Endothelial cell of umbilical vein (primary cell): ENCODE measurements around the gene MYD88. TPM values are rescaled to one million over a fixed set of nuclear protein-coding genes. Genes with fewer than 3 reads are reported as not detected.

ENCODE experiments used
- BruUV-seq: library from RNA; stranded (reverse); fragments of 400-500 nt; replicated peaks from 2 replicates; lab custom pipeline; 2021; lab: Mats Ljungman, UMichigan
- CTCF ChIA-PET: fragments of 300-600, 350-600 bp; sonication (Branson Sonifier 250); formaldehyde crosslinking; loops from one replicate; lab custom pipeline; 2021; ENCODE audit warnings: antibody characterized with exemption, inconsistent platforms; lab: Charles Lee
- POLR2A ChIA-PET: fragments of 300-600, 350-600 bp; sonication (Branson Sonifier 250); formaldehyde crosslinking; loops from one replicate; lab custom pipeline; 2021; ENCODE audit warnings: antibody characterized with exemption, inconsistent platforms; lab: Charles Lee
- DNase-seq: peaks from one replicate; pipeline ENCODE4 v3.0.0-alpha.2; 2011; ENCODE audit warnings: low read depth, low spot score
- FAIRE-seq: peaks from 2 replicates; lab custom pipeline; 2011; peaks lifted over from hg19 to GRCh38; lab: Jason Lieb, UNC
- H2AFZ ChIP-seq: 2 replicates; pipeline ENCODE4 v1.6.0; 2012; ENCODE audit warnings: low read depth, low read length, control low read depth, inconsistent platforms
- H3K27ac ChIP-seq: 2 replicates; pipeline ENCODE4 v1.5.1; 2011; ENCODE audit warnings: low read depth, mild to moderate bottlenecking, control low read depth, low read length, moderate library complexity; ENCODE audit not compliant: insufficient read depth
- H3K27me3 ChIP-seq, 2 experiments: 2 replicates each; pipeline versions ENCODE4 v1.6.0 to v1.6.1; 2011; ENCODE audit warnings: low read length in 2 of 2, mixed read lengths in 1 of 2; ENCODE audit not compliant: control insufficient read depth in 2 of 2, insufficient read depth in 2 of 2
- H3K36me3 ChIP-seq, 2 experiments: 2 replicates in 1 of 2; 3 replicates in 1 of 2; pipeline ENCODE4 v1.5.1; 2011; ENCODE audit warnings: low read length in 2 of 2, mild to moderate bottlenecking in 1 of 2, moderate library complexity in 1 of 2; ENCODE audit not compliant: control insufficient read depth in 2 of 2, insufficient read depth in 2 of 2; ENCODE audit errors: extremely low read depth in 1 of 2
- H3K4me1 ChIP-seq: 3 replicates; pipeline ENCODE4 v1.5.1; 2011; ENCODE audit warnings: mild to moderate bottlenecking, low read length; ENCODE audit not compliant: control insufficient read depth, insufficient read depth; ENCODE audit errors: extremely low read depth
- H3K4me2 ChIP-seq: 2 replicates; pipeline ENCODE4 v1.6.1; 2011; ENCODE audit warnings: low read length, control low read depth, mixed read lengths; ENCODE audit not compliant: insufficient read depth
- H3K4me3 ChIP-seq, 3 experiments: fragments of 200-600 bp in 1 of 3; sonication (generic), shearing (Covaris generic) in 1 of 3; replicated peaks in 1 of 3; 2 replicates each; pipeline ENCODE4 v1.5.1; 2011 to 2016; ENCODE audit warnings: control low read depth in 3 of 3, low read length in 3 of 3, mild to moderate bottlenecking in 2 of 3, inconsistent platforms in 1 of 3, low read depth in 1 of 3, moderate library complexity in 1 of 3; ENCODE audit not compliant: insufficient read depth in 1 of 3
- H3K79me2 ChIP-seq: 2 replicates; pipeline ENCODE4 v1.6.0; 2012; ENCODE audit warnings: low read length, inconsistent platforms; ENCODE audit not compliant: control insufficient read depth, insufficient read depth
- H3K9ac ChIP-seq: replicated peaks from 2 replicates; pipeline ENCODE3; 2011; ENCODE audit warnings: low read length, control low read depth; ENCODE audit not compliant: insufficient read depth; ENCODE audit errors: extremely low read depth
- H3K9me1 ChIP-seq: replicated peaks from 3 replicates; pipeline ENCODE4 v1.6.0; 2011; ENCODE audit warnings: mild to moderate bottlenecking, low read length; ENCODE audit not compliant: control insufficient read depth, insufficient read depth; ENCODE audit errors: extremely low read depth
- H3K9me3 ChIP-seq: replicated peaks from 2 replicates; pipeline ENCODE4 v1.5.1; 2012; ENCODE audit warnings: low read length, inconsistent platforms; ENCODE audit not compliant: control insufficient read depth, insufficient read depth
- H4K20me1 ChIP-seq: replicated peaks from 2 replicates; pipeline ENCODE3; 2011; ENCODE audit warnings: mild to moderate bottlenecking, low read length; ENCODE audit not compliant: control insufficient read depth, insufficient read depth; ENCODE audit errors: extremely low read depth
- CTCF ChIP-seq, 2 donors: IDR thresholded peaks; 1 replicate in 1 of 2; 2 replicates in 1 of 2; pipeline ENCODE4 v1.5.1; 2011; ENCODE audit warnings: low read length in 2 of 2, mild to moderate bottlenecking in 2 of 2, moderate library complexity in 2 of 2, control low read depth in 1 of 2, inconsistent platforms in 1 of 2, low read depth in 1 of 2; ENCODE audit not compliant: insufficient read depth in 1 of 2; ENCODE audit errors: extremely low read depth in 1 of 2
- EZH2 ChIP-seq: IDR thresholded peaks from 2 replicates; pipeline ENCODE4 v1.6.1; 2012; ENCODE audit warnings: borderline replicate concordance, low read depth, mild to moderate bottlenecking, moderate library complexity, low read length, inconsistent platforms; ENCODE audit not compliant: severe bottlenecking
- FOS ChIP-seq: IDR thresholded peaks from 2 replicates; pipeline ENCODE4 v1.6.1; 2011; ENCODE audit warnings: mild to moderate bottlenecking, low read length, moderate library complexity, borderline replicate concordance; ENCODE audit not compliant: insufficient read depth
- GATA2 ChIP-seq: IDR thresholded peaks from 2 replicates; pipeline ENCODE4 v1.7.0; 2011; ENCODE audit warnings: low read depth, mild to moderate bottlenecking, moderate library complexity, mixed read lengths, low read length; ENCODE audit not compliant: insufficient read length, insufficient read depth
- JUN ChIP-seq: IDR thresholded peaks from 2 replicates; pipeline ENCODE4 v1.6.1; 2011; ENCODE audit warnings: borderline replicate concordance, low read depth; ENCODE audit not compliant: insufficient read length, insufficient read depth
- MYC ChIP-seq: IDR thresholded peaks from one replicate; pipeline ENCODE4 v1.6.1; 2011; ENCODE audit warnings: mild to moderate bottlenecking, low read depth, low read length
- POLR2A ChIP-seq: IDR thresholded peaks from 2 replicates; pipeline ENCODE4 v1.6.1; 2012; ENCODE audit warnings: low read depth, mild to moderate bottlenecking, control low read depth, low read length
- POLR2AphosphoS5 ChIP-seq: IDR thresholded peaks from 2 replicates; pipeline ENCODE4 v1.6.1; 2012; ENCODE audit warnings: low read depth, mild to moderate bottlenecking, control low read depth, low read length, moderate library complexity; ENCODE audit not compliant: insufficient read depth
- dilution Hi-C: fragments of 300-500 bp; cut with MboI; formaldehyde crosslinking; loops from one replicate; pipeline ENCODE4 v1.15.0; 2019; ENCODE audit warnings: low sequenced_read_pairs; ENCODE audit not compliant: extremely low pct_ligation_motif_present
- intact Hi-C: fragments of 100-400 bp; cut with micrococcal nuclease; formaldehyde crosslinking; loops from one replicate; pipeline ENCODE4 v1.10.0; 2022
- polyA plus RNA-seq, 4 experiments: library from polyadenylated mRNA; depleted of rRNA in 3 of 4; stranded (reverse) in 3 of 4; unstranded in 1 of 4; fragments of >200 nt; gene quantifications; 2 replicates each; pipeline versions ENCODE4 v1.2.1 to v1.2.3, GENCODE V29; 2011 to 2012; ENCODE audit warnings: missing spikeins in 1 of 4
- total RNA-seq: library from RNA; stranded (reverse); gene quantifications from 2 replicates; pipeline ENCODE4 v1.2.3, GENCODE V29; 2021
- TF ChIP-seq, protein P1 (sequence below): IDR thresholded peaks from 2 replicates; pipeline ENCODE4 v1.6.1; 2011; ENCODE audit not compliant: insufficient read depth, insufficient read length

Gene MYD88
- total and polyA plus RNA-seq, 2 donors (not counting 3 experiments of a cell fraction or from before 2014, with no cell fraction given), result 35.1 to 55.0 TPM

DNA sequence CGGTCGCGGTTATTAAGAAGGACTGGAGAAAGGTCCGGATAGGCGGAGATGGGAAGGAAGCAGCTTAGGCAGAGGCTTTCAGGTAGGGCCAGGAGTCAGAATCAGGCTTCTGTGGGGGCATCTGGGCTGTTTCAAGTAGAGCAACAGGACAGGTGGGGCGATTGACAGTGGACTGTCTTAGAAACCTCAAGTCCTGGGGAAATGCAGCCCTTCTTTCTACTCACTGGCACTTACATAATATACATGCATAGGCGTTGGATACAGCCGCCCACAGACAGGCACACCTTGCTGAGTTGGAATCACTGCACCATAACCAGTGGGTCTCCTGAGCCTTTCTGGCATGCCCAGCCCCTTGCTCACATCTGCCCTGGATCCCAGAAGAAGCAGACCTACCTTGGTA lies 730 bp downstream of the MYD88 start:
- intact Hi-C loops, result loop anchor here (5.0 to 10.0 kb wide), 6 partner anchors 93 to 516 kb away; partner anchors contain the start of gene EXOG
- ChIA-PET POLR2A (interaction anchor here (0.9 kb wide), 1 partner anchor 26 kb away, joined by 3 read pairs; the partner anchor contains the start of gene OXSR1), CTCF (interaction anchor here (0.7 to 4.5 kb wide), 5 partner anchors 26 to 512 kb away, joined by 3 to 43 read pairs (median 3); partner anchors contain the start of genes OXSR1 and XYLB)
- no peaks in the 10 kb centered on the region for H3K9me1 ChIP-seq
- H3K79me2 ChIP-seq, result peaks cover 11% of the 10 kb centered on the region
- no peaks in the 10 kb centered on the region for H3K9me3 ChIP-seq
- H4K20me1 ChIP-seq, result no peaks in the 10 kb centered on the region
- peak; percentile 59 for FAIRE-seq
- peak overlapping the region; percentile 98 for H2AFZ ChIP-seq
- TF ChIP-seq, protein P1, sequence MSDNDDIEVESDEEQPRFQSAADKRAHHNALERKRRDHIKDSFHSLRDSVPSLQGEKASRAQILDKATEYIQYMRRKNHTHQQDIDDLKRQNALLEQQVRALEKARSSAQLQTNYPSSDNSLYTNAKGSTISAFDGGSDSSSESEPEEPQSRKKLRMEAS, result no peak
- no peak for TF ChIP-seq CTCF (IDR thresholded peaks at IDR 0.05; ENCODE audit: extremely low read depth in 1 of 2, insufficient read depth in 1 of 2, low read depth in 1 of 2, low read length in 2 of 2)
- TF ChIP-seq MYC, result no peak
- TF ChIP-seq POLR2A, result no peak
- TF ChIP-seq EZH2, result no peak
- TF ChIP-seq POLR2AphosphoS5, result no peak
- TF ChIP-seq GATA2, result no peak
- no peak for TF ChIP-seq JUN
- no peak for TF ChIP-seq FOS
- peaks cover 0 to 14% of the 10 kb centered on the region in 2 experiments for H3K36me3 ChIP-seq
- peaks cover 24% of the 10 kb centered on the region for H3K4me1 ChIP-seq
- DNase-seq, result no peak
- peak overlapping the region; percentile 61 for H3K9ac ChIP-seq
- H3K4me3 ChIP-seq, result peak overlapping the region; percentile 67 to 77 (median 71)
- no peak overlapping the region for H3K27ac ChIP-seq
- H3K27me3 ChIP-seq, result no peaks in the 10 kb centered on the region
- dilution Hi-C loops, result no loop called here
- H3K4me2 ChIP-seq, result peak overlapping the region; percentile 62
- no TSS peak for BruUV-seq
